Activated effector memory CD4-positive, alpha-beta T cell treated with anti-CD3 and anti-CD28 coated beads, Interleukin-2, amount 50 U/mL, for 16 hours (primary cell): Measurements from ENCODE around the gene JHY.

Experiments
- DNase-seq: peaks from one replicate; pipeline ENCODE4 v3.0.0-alpha.2; 2020

Gene JHY

GRCh38 chr11:122963961-122964360, 81.4 kb downstream of the JHY start:
- DNase-seq, result no peak

DNA sequence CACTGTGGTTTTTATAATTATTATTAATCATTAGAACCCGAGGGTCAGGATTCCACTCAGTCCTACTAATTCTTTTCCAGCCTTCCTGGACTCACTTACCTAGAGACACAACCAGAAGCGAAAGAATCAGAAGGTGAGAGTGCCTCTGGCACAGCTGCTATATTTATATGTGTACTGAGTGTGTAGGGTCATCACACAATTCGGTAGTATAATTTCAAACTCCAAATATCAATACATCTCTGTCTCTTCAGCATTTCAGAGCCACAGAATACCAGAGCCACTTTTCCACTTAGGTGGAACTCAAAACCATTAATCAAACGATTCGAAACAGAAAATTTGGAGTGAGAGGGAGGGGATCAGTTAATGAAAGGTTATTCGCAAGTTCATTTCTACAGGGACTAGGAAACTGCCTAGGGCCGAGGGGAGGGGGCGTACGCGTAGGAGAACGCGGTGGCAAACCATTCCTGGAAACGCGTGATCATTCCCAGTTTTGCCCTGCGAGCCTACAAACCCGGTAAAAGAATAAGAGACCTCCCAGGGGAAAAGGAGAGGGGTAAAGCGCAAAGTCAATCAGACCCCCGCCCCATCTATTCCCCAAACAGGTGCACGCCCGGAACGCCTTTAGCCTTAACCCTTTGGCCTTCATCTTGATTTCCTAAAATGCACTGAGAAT, 93.6 kb downstream of the JHY start:
- DNase-seq, result no peak

DNA sequence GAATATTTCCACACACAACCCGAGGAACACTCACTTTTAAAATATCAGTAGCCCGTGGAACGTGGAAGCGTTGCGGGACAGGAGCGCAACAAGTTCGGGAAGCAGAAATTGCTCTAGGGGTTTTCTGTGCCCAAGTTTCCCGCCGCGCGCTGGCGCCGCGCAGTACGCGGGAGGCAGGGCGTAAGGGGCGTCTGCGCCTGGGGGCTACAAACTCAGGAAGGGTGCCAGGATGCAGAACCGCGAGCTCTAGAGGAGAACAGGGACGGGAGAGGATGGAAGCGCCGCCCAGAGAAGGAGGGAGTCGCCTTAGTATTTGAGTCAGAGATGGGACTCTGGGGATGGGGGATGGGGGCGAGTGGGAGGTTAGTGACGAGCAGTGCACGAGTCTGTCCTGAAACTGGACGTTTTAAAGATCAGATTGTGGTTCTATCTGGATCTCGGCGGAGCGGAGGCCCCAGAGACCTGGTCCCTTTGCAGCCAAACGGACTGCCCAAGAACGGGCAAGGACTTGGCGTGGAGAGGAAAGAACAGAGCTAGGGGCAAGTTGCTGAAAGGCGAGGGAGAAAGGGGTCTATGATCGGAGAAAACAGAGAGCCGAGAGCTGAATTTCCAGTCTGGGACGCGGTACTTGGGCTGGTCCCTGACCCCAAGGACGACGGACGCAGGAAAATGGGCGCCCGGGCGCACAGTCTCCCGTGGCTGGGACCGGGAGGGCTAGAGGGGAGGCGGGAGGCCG, 94.3 kb downstream of the JHY start:
- DNase-seq, result no peak

GRCh38 chr11:122977470-122978298, 95.1 kb downstream of the JHY start:
- peak; percentile 61 for DNase-seq

- DNase-seq, result no peak
These were observed 95.7 kb downstream of the JHY start for GRCh38 chr11:122978299-122978620.

DNA sequence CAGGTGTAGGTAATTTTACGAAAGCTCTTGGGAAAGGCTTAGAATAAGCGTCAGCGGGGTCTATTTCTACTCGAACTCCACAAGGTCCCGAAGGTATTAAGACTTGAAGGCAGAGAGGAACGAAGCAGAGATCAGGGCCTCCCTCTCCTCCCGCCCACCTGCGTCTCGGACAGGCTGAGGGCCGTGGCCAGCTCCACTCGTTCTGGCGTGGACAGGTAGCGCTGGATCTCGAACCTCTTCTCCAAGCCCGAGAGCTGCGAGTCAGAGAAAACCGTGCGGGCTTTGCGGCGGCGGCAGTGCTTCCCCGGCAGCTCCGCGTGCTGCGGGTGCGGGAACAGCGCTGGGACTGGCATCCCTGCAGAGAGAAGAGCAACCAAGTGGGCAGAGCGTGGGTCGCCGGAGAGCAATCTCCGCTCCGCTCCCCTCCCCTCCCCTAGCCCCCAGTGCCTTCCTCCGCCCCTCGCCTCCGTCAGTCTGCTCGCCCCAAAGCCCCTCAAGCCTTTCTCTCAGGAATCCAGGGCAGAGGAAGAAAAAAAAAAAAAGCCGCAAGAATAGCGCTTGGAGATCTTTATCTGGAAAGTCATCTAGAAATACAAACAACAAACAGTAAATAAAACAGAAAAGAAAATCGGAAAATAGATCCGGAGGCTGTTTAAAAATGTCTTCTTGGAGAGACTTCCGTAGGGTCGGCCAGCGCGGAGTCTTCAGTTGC, 96.7 kb downstream of the JHY start:
- no peak for DNase-seq

DNA sequence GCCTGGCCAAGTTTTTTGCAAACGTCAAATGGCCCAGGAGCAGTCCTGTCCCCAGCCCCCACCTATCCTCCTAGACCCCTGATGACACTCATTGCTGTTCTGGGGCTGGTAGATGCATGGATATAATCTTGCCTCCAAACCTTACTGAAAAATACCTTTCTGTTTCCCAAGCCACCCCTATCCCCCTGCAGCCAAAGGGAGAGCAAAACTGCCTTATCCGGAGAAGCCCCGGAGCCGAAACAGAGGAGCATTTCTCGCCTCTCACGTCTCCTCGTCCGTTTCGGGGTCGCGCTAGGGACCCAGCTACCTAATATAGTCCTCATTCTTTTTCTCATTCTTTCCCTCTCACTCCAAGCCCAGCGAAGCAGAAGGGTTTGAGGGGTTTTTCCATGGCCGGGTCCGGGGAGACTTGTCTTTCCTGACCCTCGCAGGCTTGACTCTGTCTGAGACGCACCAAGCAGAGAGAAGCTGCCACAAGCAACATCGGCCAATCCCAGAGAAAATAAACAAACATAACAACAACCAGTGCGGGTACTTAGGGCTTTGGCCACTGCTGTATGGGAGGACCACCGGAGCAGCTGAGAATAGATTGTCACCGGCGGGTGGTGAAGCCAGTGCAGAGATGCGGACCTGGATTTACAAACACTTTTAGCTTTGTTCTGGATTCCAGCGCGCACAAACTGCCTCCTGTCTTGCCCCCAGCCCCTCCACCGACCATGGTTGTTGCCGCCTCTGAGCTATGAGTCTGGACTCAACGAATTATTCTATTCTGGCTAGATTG, 97.4 kb downstream of the JHY start:
- DNase-seq, result no peak

GRCh38 chr11:122981388-122982264, 99.1 kb downstream of the JHY start, which contains the start of gene BSX:
TSS of gene BSX (minus strand) at chr11:122981834. CDS start at chr11:122981671, 163 bp downstream.
- DNase-seq, result peak; percentile 77

GRCh38 chr11:122983438-122984185, 101.1 kb downstream of the JHY start:
- DNase-seq, result no peak

DNA sequence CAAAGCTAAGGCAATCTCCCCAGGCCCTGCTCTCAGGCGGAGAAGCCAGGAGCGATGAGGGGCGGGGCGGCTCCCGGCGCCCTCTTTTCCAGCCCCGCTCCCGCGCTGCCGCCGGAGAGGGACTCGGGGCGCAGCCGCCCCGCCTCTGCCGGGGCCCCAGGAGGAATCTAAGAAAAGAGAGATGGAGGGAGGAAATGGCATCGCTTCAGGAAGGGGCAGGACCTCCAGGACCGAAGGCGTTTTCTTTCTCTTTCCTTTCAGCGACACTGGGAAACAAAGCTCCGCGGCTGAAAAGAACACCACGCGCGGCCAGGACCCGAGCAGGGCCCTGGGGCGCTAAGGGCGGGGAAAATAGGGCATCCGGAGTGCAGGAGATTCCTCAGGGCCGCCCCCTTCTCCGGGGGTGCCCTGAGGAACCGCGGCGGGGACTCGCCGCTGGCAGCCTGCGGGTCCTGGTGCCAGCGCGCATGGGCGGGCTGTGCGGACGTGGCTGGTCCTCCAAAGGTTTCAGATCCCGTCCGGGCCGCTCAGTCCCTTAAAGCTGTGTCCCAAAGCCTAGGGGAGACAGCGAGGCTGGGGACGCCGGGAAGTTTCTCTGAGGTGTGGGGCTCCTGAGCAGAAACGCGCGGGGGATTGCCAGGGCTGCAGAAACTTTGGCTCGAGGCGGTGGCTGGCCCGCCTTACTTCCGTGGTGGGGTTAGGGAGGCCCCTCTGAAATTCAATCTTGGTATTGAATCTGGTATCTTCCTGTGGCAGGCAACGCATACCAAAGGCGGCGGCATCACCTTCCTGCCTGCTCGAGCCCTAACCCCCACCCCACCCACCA, 101.8 kb downstream of the JHY start:
- peak; percentile 61 for DNase-seq

DNA sequence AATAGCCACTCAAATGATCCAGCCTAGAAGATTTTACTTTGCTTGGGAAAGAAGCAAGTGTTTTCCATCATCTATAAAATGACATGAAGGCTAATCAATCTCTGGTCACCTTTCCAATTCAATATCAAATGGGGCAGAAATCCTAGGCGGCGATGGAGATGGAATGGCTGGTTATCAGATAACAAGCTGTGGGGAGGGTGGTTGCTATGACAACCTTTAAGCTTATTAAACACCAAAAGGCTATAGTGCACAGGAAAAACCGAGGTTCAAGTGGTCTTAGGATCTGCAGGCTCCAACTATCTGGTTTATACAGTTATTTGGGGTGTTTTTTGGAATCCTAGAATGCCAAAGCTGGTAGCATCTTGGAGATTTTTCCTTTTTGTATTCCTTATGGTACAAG, 113.0 kb downstream of the JHY start:
- no peak for DNase-seq

- no peak for DNase-seq
These were observed 116.3 kb downstream of the JHY start for GRCh38 chr11:122998727-122999366.

- DNase-seq, result no peak
These were observed 118.2 kb downstream of the JHY start for GRCh38 chr11:123000721-123001120.

DNA sequence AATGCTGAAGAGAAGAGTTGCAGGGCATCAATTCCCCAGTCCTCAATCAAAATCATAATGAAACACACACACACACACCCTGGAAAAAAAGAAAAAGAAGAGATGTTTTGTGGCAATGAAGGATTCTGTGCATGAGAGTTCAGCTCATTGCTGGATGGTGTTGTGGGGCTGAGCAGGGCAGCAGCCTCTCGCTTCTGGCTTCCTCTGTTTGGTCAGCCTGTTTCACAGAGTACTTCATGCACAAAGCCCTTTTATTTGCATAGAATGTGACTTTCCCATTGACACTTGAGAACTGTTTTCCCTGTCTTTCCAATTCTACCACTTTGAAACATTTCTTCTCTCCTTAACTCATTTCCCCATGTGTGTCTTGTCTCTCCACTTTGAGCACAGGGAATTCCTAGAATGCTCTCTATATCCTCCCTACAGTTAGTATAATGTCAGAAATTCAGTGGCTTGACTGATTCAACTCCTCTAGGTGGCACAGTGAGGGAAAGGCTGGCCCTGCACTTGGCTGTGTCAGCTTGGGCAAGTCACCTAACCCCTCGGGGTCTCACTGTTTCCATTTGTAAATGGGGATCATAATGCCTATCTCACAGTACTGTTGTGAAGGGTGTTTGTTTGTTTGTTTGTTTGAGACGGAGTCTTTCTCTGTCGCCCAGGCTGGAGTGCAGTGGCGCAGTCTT, 124.4 kb downstream of the JHY start:
- DNase-seq, result no peak
